H1 (cell line): ENCODE measurements around the gene TAF13. TPM values are rescaled to one million over a fixed set of nuclear protein-coding genes. Genes with fewer than 3 reads are reported as not detected.

Source experiments
- CTCF ChIA-PET: fragments of 300-600 bp; sonication (Branson Sonifier 250); formaldehyde crosslinking; loops from one replicate; lab custom pipeline; 2021; ENCODE audit not compliant: partially characterized antibody; lab: Charles Lee
- POLR2A ChIA-PET: fragments of 300-600 bp; sonication (Branson Sonifier 250); formaldehyde crosslinking; loops from one replicate; lab custom pipeline; 2021; ENCODE audit warnings: inconsistent platforms; ENCODE audit not compliant: partially characterized antibody; lab: Charles Lee
- DNase-seq, 2 experiments: peaks; one replicate each; pipeline versions ENCODE4 v3.0.0 to v3.0.0-alpha.2; 2010 to 2022; ENCODE audit warnings: low spot score in 2 of 2, low read depth in 1 of 2, mixed read lengths in 1 of 2
- FAIRE-seq: peaks from 2 replicates; lab custom pipeline; 2011; peaks lifted over from hg19 to GRCh38; lab: Jason Lieb, UNC
- H2AFZ ChIP-seq: 2 replicates; pipeline ENCODE4 v1.8.1; 2012; ENCODE audit warnings: low read length, inconsistent platforms
- H2AK5ac ChIP-seq: 2 replicates; pipeline ENCODE4 v1.6.1; 2013; ENCODE audit warnings: low read depth, low read length
- H2BK120ac ChIP-seq: replicated peaks from 2 replicates; pipeline ENCODE3; 2013; ENCODE audit warnings: low read depth, low read length, inconsistent platforms
- H2BK12ac ChIP-seq: 2 replicates; pipeline ENCODE4 v1.6.1; 2013; ENCODE audit warnings: low read depth, low read length
- H2BK15ac ChIP-seq: 2 replicates; pipeline ENCODE4 v1.6.1; 2013; ENCODE audit warnings: low read length
- H2BK20ac ChIP-seq: 2 replicates; pipeline ENCODE4 v1.6.1; 2013; ENCODE audit warnings: low read length
- H2BK5ac ChIP-seq: 2 replicates; pipeline ENCODE4 v1.6.1; 2013; ENCODE audit warnings: low read depth, low read length
- H3K14ac ChIP-seq: 2 replicates; pipeline ENCODE4 v1.6.1; 2013; ENCODE audit warnings: inconsistent platforms; ENCODE audit not compliant: insufficient read length
- H3K18ac ChIP-seq: 2 replicates; pipeline ENCODE4 v1.6.1; 2013; ENCODE audit warnings: low read length; ENCODE audit errors: extremely low read depth
- H3K23ac ChIP-seq: 2 replicates; pipeline ENCODE4 v1.6.1; 2013; ENCODE audit warnings: inconsistent platforms; ENCODE audit not compliant: insufficient read length
- H3K23me2 ChIP-seq: 2 replicates; pipeline ENCODE4 v1.6.1; 2013; ENCODE audit warnings: low read depth, low read length
- H3K27ac ChIP-seq: 2 replicates; pipeline ENCODE4 v1.6.1; 2011; ENCODE audit warnings: low read depth, low read length, inconsistent platforms
- H3K27me3 ChIP-seq, 4 experiments: replicated peaks in 1 of 4; 1 replicate in 1 of 4; 2 replicates in 3 of 4; pipeline versions ENCODE4 v1.6.1 to v1.8.1; 2011 to 2013; ENCODE audit warnings: low read length in 3 of 4, mild to moderate bottlenecking in 3 of 4, inconsistent platforms in 2 of 4, mixed read lengths in 2 of 4, moderate library complexity in 1 of 4; ENCODE audit not compliant: control insufficient read depth in 3 of 4, insufficient read depth in 3 of 4; ENCODE audit errors: extremely low read depth in 1 of 4
- H3K36me3 ChIP-seq, 4 experiments: 2 replicates each; pipeline versions ENCODE4 v1.6.1 to v1.8.1; 2011 to 2013; ENCODE audit warnings: mild to moderate bottlenecking in 4 of 4, low read length in 3 of 4, moderate library complexity in 2 of 4, control low read depth in 1 of 4, inconsistent platforms in 1 of 4; ENCODE audit not compliant: insufficient read depth in 4 of 4, control insufficient read depth in 2 of 4
- H3K4ac ChIP-seq: replicated peaks from 2 replicates; pipeline ENCODE3; 2013; ENCODE audit warnings: low read length, low read depth, mixed read lengths, inconsistent platforms; ENCODE audit not compliant: insufficient read length
- H3K4me1 ChIP-seq, 4 experiments: replicated peaks in 1 of 4; 1 replicate in 1 of 4; 2 replicates in 3 of 4; pipeline versions ENCODE4 v1.6.1 to v1.8.1; 2011 to 2013; ENCODE audit warnings: low read length in 3 of 4, inconsistent platforms in 2 of 4, mixed read lengths in 1 of 4; ENCODE audit not compliant: insufficient read depth in 4 of 4, control insufficient read depth in 3 of 4
- H3K4me2 ChIP-seq, 2 experiments: 2 replicates each; pipeline versions ENCODE4 v1.6.1 to v1.8.1; 2011 to 2013; ENCODE audit warnings: low read depth in 2 of 2, low read length in 2 of 2, control low read depth in 1 of 2, inconsistent platforms in 1 of 2, mild to moderate bottlenecking in 1 of 2; ENCODE audit not compliant: insufficient read depth in 1 of 2
- H3K4me3 ChIP-seq, 4 experiments: fragments of 200-600, 300-600 bp in 1 of 4; sonication (generic), shearing (Covaris generic), sonication (Bioruptor Twin) in 1 of 4; 2 replicates each; pipeline versions ENCODE4 v1.5.1 to v1.8.1; 2011 to 2016; ENCODE audit warnings: low read length in 4 of 4, low read depth in 3 of 4, control low read depth in 2 of 4, inconsistent platforms in 2 of 4, mild to moderate bottlenecking in 2 of 4, mixed read lengths in 1 of 4, moderate library complexity in 1 of 4; ENCODE audit not compliant: insufficient read depth in 2 of 4; ENCODE audit errors: extremely low read depth in 1 of 4
- H3K56ac ChIP-seq: replicated peaks from 2 replicates; pipeline ENCODE3; 2013; ENCODE audit warnings: low read depth, mild to moderate bottlenecking, mixed read lengths, low read length, inconsistent platforms; ENCODE audit not compliant: insufficient read length
- H3K79me1 ChIP-seq: 2 replicates; pipeline ENCODE4 v1.6.1; 2013; ENCODE audit warnings: low read depth, low read length, control low read depth
- H3K79me2 ChIP-seq, 2 experiments: 2 replicates each; pipeline versions ENCODE4 v1.6.1 to v1.8.1; 2012 to 2013; ENCODE audit warnings: low read length in 2 of 2, mild to moderate bottlenecking in 2 of 2, inconsistent platforms in 1 of 2; ENCODE audit not compliant: insufficient read depth in 2 of 2, control insufficient read depth in 1 of 2
- H3K9ac ChIP-seq, 4 experiments: replicated peaks in 1 of 4; 1 replicate in 1 of 4; 2 replicates in 3 of 4; pipeline versions ENCODE4 v1.6.1 to v1.8.1; 2011 to 2013; ENCODE audit warnings: low read depth in 3 of 4, low read length in 3 of 4, control low read depth in 2 of 4, mild to moderate bottlenecking in 2 of 4, moderate library complexity in 2 of 4, inconsistent platforms in 1 of 4; ENCODE audit errors: extremely low read depth in 1 of 4
- H3K9me3 ChIP-seq, 2 experiments: 2 replicates each; pipeline versions ENCODE4 v1.6.1 to v1.8.1; 2012 to 2013; ENCODE audit warnings: mild to moderate bottlenecking in 2 of 2, moderate library complexity in 2 of 2, control low read depth in 1 of 2, inconsistent platforms in 1 of 2, low read depth in 1 of 2, low read length in 1 of 2, mixed read lengths in 1 of 2; ENCODE audit not compliant: insufficient read depth in 2 of 2
- H4K20me1 ChIP-seq, 2 experiments: replicated peaks in 1 of 2; 2 replicates each; pipeline versions ENCODE3 to v1.8.1; 2011 to 2013; ENCODE audit warnings: inconsistent platforms in 2 of 2, low read length in 2 of 2, mild to moderate bottlenecking in 1 of 2; ENCODE audit not compliant: insufficient read depth in 2 of 2, control insufficient read depth in 1 of 2
- H4K5ac ChIP-seq: 2 replicates; pipeline ENCODE4 v1.6.1; 2013; ENCODE audit warnings: low read length, low read depth, mixed read lengths, inconsistent platforms; ENCODE audit not compliant: insufficient read length
- H4K8ac ChIP-seq: 2 replicates; pipeline ENCODE4 v1.8.0; 2013; ENCODE audit warnings: mild to moderate bottlenecking, moderate library complexity, low read length, inconsistent platforms; ENCODE audit not compliant: insufficient read depth; ENCODE audit errors: extremely low read depth
- H4K91ac ChIP-seq: replicated peaks from 2 replicates; pipeline ENCODE3; 2013; ENCODE audit warnings: low read length, mixed read lengths, inconsistent platforms; ENCODE audit not compliant: insufficient read length
- BACH1 ChIP-seq: IDR thresholded peaks from 2 replicates; pipeline ENCODE4 v1.6.1; 2012; ENCODE audit warnings: low read length, improper control_type of control experiment
- BCL11A ChIP-seq, 2 experiments: IDR thresholded peaks; one replicate each; pipeline ENCODE4 v1.6.1; 2011; ENCODE audit warnings: low read depth in 2 of 2, low read length in 2 of 2, mild to moderate bottlenecking in 2 of 2
- BRCA1 ChIP-seq: IDR thresholded peaks from 2 replicates; pipeline ENCODE4 v1.6.1; 2012; ENCODE audit warnings: low read depth, low read length, improper control_type of control experiment
- CEBPB ChIP-seq: IDR thresholded peaks from 2 replicates; pipeline ENCODE4 v1.6.1; 2012; ENCODE audit warnings: low read depth, low read length
- CREB1 ChIP-seq: IDR thresholded peaks from 2 replicates; pipeline ENCODE4 v1.6.1; 2012; ENCODE audit warnings: inconsistent platforms
- EGR1 ChIP-seq: IDR thresholded peaks from 2 replicates; pipeline ENCODE4 v1.6.1; 2011; ENCODE audit warnings: low read depth, low read length, borderline replicate concordance
- GTF2F1 ChIP-seq: IDR thresholded peaks from 2 replicates; pipeline ENCODE4 v1.6.1; 2012; ENCODE audit warnings: low read depth, low read length, improper control_type of control experiment, borderline replicate concordance
- JUN ChIP-seq: IDR thresholded peaks from 2 replicates; pipeline ENCODE4 v1.6.1; 2011; ENCODE audit warnings: low read depth, mild to moderate bottlenecking, improper control_type of control experiment, low read length
- JUND ChIP-seq: IDR thresholded peaks from 2 replicates; pipeline ENCODE4 v1.6.1; 2011; ENCODE audit warnings: mild to moderate bottlenecking, improper control_type of control experiment, low read length
- NANOG ChIP-seq: IDR thresholded peaks from 2 replicates; pipeline ENCODE4 v1.6.1; 2011; ENCODE audit warnings: low read length, low read depth, mild to moderate bottlenecking, inconsistent platforms; ENCODE audit not compliant: insufficient read depth, poor library complexity, severe bottlenecking
- NRF1 ChIP-seq: IDR thresholded peaks from 2 replicates; pipeline ENCODE4 v1.6.1; 2011; ENCODE audit warnings: mild to moderate bottlenecking, low read depth, low read length, improper control_type of control experiment
- POU5F1 ChIP-seq: IDR thresholded peaks from 2 replicates; pipeline ENCODE4 v1.6.1; 2011; ENCODE audit warnings: low read depth, mild to moderate bottlenecking, low read length, moderate library complexity
- SAP30 ChIP-seq: fragments of 300-600 bp; sonication (generic); IDR thresholded peaks from 2 replicates; pipeline ENCODE4 v1.7.1; 2012; ENCODE audit warnings: low read length, moderate library complexity, mild to moderate bottlenecking, inconsistent platforms; ENCODE audit not compliant: insufficient read depth, insufficient replicate concordance
- SIX5 ChIP-seq: IDR thresholded peaks from 2 replicates; pipeline ENCODE4 v1.6.1; 2011; ENCODE audit warnings: mild to moderate bottlenecking, low read depth, low read length
- TBP ChIP-seq: IDR thresholded peaks from 2 replicates; pipeline ENCODE4 v1.6.1; 2011; ENCODE audit warnings: low read depth, low read length, improper control_type of control experiment
- ZNF274 ChIP-seq: IDR thresholded peaks from 2 replicates; pipeline ENCODE4 v1.7.0; 2012; ENCODE audit warnings: low read length, borderline replicate concordance; ENCODE audit errors: extremely low read depth
- WGBS, 2 experiments: shearing (Covaris generic) in 1 of 2; methylation state at CpG; one replicate each; pipeline versions ENCODE4 v1.1.6 to v1.1.7; 2013 to 2015; ENCODE audit warnings: low lambda C conversion rate in 2 of 2, mixed read lengths in 2 of 2, inconsistent platforms in 1 of 2, low coverage in 1 of 2, missing lambda C conversion rate in 1 of 2; ENCODE audit not compliant: insufficient replicate concordance in 2 of 2, insufficient coverage in 1 of 2, insufficient read length in 1 of 2; ENCODE audit errors: extremely low coverage in 1 of 2, missing lambda C conversion rate in 1 of 2; 5-methylcytosine and 5-hydroxymethylcytosine counted together
- polyA plus RNA-seq, 7 experiments: library from polyadenylated mRNA; depleted of rRNA in 3 of 7; stranded (reverse) in 5 of 7; unstranded in 2 of 7; fragments of >200 nt in 5 of 7; fragments of 200-250 nt in 2 of 7; gene quantifications; 1 replicate in 5 of 7; 2 replicates in 1 of 7; 4 replicates in 1 of 7; pipeline versions ENCODE4 v1.2.1 to v1.2.3, GENCODE V29; 2011 to 2013; ENCODE audit warnings: missing spikeins in 2 of 7, mixed read lengths in 2 of 7
- total RNA-seq: library from RNA; stranded (reverse); fragmentation: NEBNext Ultra II Directional; extraction: Animal tissue kit (Norgen Biotek cat#: 25700); gene quantifications from 2 replicates; pipeline ENCODE4 v1.2.1, GENCODE V29; 2021

The TAF13 gene
- total and polyA plus RNA-seq, 2 of the 8 experiments (the other 6 are each of a cell fraction or from before 2014, with no cell fraction given) = 13.1 to 41.7 TPM

GRCh38 chr1:109061183-109061582, 14.6 kb downstream of the TAF13 start:
- Histone ChIP-seq H3K4me1 (no peaks in the 10 kb centered on the region), H3K23ac (no peak overlapping the region), H2BK15ac (no peak overlapping the region), H3K79me1 (no peaks in the 10 kb centered on the region), H4K5ac (no peak overlapping the region), H3K23me2 (no peaks in the 10 kb centered on the region), H2BK5ac (no peak overlapping the region), H2AK5ac (no peak overlapping the region), H3K14ac (no peak overlapping the region), H2AFZ (no peak overlapping the region), H3K9ac (no peak overlapping the region), H3K4me3 (no peak overlapping the region), H4K20me1 (no peaks in the 10 kb centered on the region), H3K56ac (no peak overlapping the region), H3K4ac (no peak overlapping the region), H3K27ac (no peak overlapping the region), H3K4me2 (no peak overlapping the region), H4K91ac (no peak overlapping the region), H3K18ac (no peak overlapping the region), H2BK20ac (no peak overlapping the region), H2BK120ac (no peak overlapping the region), H3K36me3 (peaks cover 0 to 18% (median 6%) of the 10 kb centered on the region in 4 experiments; a peak in 6 of 8 replicates), H2BK12ac (no peak overlapping the region), H3K79me2 (no peaks in the 10 kb centered on the region), H3K27me3 (no peaks in the 10 kb centered on the region), H3K9me3 (no peaks in the 10 kb centered on the region), H4K8ac (no peak overlapping the region)
- DNase-seq = no peak
- CTCF ChIA-PET = interaction anchor here (0.8 kb wide), 1 partner anchor 439 kb away, joined by 3 read pairs; no protein-coding TSS in a partner anchor
- FAIRE-seq = no peak
- POLR2A ChIA-PET = interaction anchor here (0.8 to 1.7 kb wide), 6 partner anchors 9 to 43 kb away, joined by 3 to 9 read pairs (median 5); partner anchors contain the start of gene TMEM167B
- 84% methylated on average over 4 of the region's 4 CpGs; no CpG with 5 or more reads in 1 of the 2 experiments for WGBS, 2 experiments
- no peak for TF ChIP-seq SAP30
- TF ChIP-seq BCL11A (IDR thresholded peaks at IDR 0.05; ENCODE audit: low read depth in 2 of 2, low read length in 2 of 2) = no peak
- TF ChIP-seq CREB1 = no peak
- no peak for TF ChIP-seq ZNF274
- TF ChIP-seq POU5F1 = no peak
- TF ChIP-seq TBP = no peak
- TF ChIP-seq JUND = no peak
- TF ChIP-seq NANOG = no peak
- TF ChIP-seq BRCA1 = no peak
- TF ChIP-seq NRF1 = no peak
- TF ChIP-seq JUN = no peak
- TF ChIP-seq BACH1 = no peak
- TF ChIP-seq CEBPB = no peak
- TF ChIP-seq SIX5 = no peak
- TF ChIP-seq EGR1 = no peak
- no peak for TF ChIP-seq GTF2F1
